ENCODE data around the gene NIM1K. TPM values are rescaled to one million over a fixed set of nuclear protein-coding genes. Genes with fewer than 3 reads are reported as not detected.

The NIM1K gene
- total and polyA plus RNA-seq, 2 of the 4 experiments (the other 2 are of a cell fraction): 0.54 to 0.68 TPM

DNA sequence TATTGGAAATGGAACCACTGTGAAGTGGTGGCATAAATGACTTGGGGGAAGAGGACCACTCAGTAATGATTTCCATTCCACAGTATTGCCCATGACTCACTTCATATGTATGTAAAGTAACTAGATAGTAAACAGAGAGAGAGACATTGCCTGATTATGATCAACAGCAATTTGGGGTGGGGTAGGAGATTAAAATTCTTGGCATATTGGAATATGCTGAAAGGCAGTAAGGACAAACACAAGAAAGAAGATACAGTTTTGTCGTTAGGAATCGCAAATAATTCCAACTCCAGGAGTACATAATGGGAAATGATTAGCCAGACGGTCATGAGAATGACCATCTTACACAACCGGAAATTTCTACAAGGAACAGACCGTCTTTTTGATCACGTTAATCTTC, 122.7 kb downstream of the NIM1K start:
- H3K4me1 ChIP-seq (ENCODE audit: control insufficient read depth, insufficient read depth, low read length): peaks cover 2% of the 10 kb centered on the region; the same call in 1 of the 2 replicates
- H3K18ac ChIP-seq (ENCODE audit: low read depth, low read length): no peak overlapping the region
- H3K23ac ChIP-seq (ENCODE audit: low read depth, low read length): no peak overlapping the region
- in situ Hi-C loops (cut with MboI; ENCODE audit: low sequenced_read_pairs) (loop anchor here (25.0 kb wide), 1 partner anchor 202 kb away; the partner anchor contains the start of gene ZNF131), dilution Hi-C loops (cut with HindIII; ENCODE audit: low sequenced_read_pairs, unreplicated experiment) (no loop called here), intact Hi-C loops (cut with micrococcal nuclease) (loop anchor here (5.0 kb wide), 2 partner anchors 168 to 322 kb away; partner anchors contain the start of gene TMEM267)
- no peak overlapping the region for H3K9ac ChIP-seq (ENCODE audit: low read depth, low read length)
- H3K27ac ChIP-seq (ENCODE audit: insufficient read depth, low read length): no peak overlapping the region
- H2AFZ ChIP-seq (replicated peaks; ENCODE audit: low read length, poor library complexity): no peak overlapping the region
- H2BK20ac ChIP-seq (ENCODE audit: low read depth, low read length): no peak overlapping the region
- no peak overlapping the region for H4K5ac ChIP-seq (ENCODE audit: low read depth, low read length)
- H2AK5ac ChIP-seq (ENCODE audit: low read depth, low read length): no peak overlapping the region
- CTCF ChIA-PET: no interaction called here
- H2AK9ac ChIP-seq (replicated peaks; ENCODE audit: low read depth, low read length, poor library complexity): no peak overlapping the region
- no peaks in the 10 kb centered on the region for H3K9me3 ChIP-seq (ENCODE audit: control insufficient read depth, insufficient read depth, low read length)
- POLR2A ChIA-PET (ENCODE audit: unreplicated experiment): no interaction called here
- H4K8ac ChIP-seq (ENCODE audit: low read depth in 2 of 2, low read length in 2 of 2): no peak overlapping the region
- H3K4ac ChIP-seq (ENCODE audit: low read depth, low read length): no peak overlapping the region
- H4K20me1 ChIP-seq (ENCODE audit: insufficient read depth, low read length): no peaks in the 10 kb centered on the region; the same call in 1 of the 2 replicates
- ATAC-seq (ENCODE audit: low read depth) (no peak), DNase-seq (no peak)
- H3K14ac ChIP-seq (replicated peaks; ENCODE audit: low read depth, low read length): no peak overlapping the region
- H3K79me1 ChIP-seq (ENCODE audit: low read depth in 1 of 2, low read length in 2 of 2): peaks cover 9 to 20% of the 10 kb centered on the region in 2 experiments
- no peak for TF ChIP-seq SMC3 (IDR thresholded peaks at IDR 0.05; ENCODE audit: low read depth, low read length)
- TF ChIP-seq BHLHE40 (IDR thresholded peaks at IDR 0.05; ENCODE audit: low read depth, low read length): no peak
- TF ChIP-seq, protein P1, sequence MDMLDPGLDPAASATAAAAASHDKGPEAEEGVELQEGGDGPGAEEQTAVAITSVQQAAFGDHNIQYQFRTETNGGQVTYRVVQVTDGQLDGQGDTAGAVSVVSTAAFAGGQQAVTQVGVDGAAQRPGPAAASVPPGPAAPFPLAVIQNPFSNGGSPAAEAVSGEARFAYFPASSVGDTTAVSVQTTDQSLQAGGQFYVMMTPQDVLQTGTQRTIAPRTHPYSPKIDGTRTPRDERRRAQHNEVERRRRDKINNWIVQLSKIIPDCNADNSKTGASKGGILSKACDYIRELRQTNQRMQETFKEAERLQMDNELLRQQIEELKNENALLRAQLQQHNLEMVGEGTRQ (IDR thresholded peaks at IDR 0.05; ENCODE audit: low read depth, low read length): no peak
- no peak for TF ChIP-seq CHD1 (IDR thresholded peaks at IDR 0.05; ENCODE audit: low read depth, low read length)
- TF ChIP-seq FOS (IDR thresholded peaks at IDR 0.05; ENCODE audit: low read depth, low read length): no peak
- no peak for TF ChIP-seq MXI1 (IDR thresholded peaks at IDR 0.05; ENCODE audit: borderline replicate concordance, low read depth, low read length)
- WGBS, 2 experiments (ENCODE audit: extremely low coverage in 2 of 2, insufficient read length in 1 of 2): 90% methylated on average over 2 of the region's 6 CpGs; no CpG with 5 or more reads in 1 of the 2 experiments
- no peak overlapping the region for H2BK5ac ChIP-seq (ENCODE audit: low read depth, low read length, poor library complexity, severe bottlenecking)
- no peak overlapping the region for H2BK120ac ChIP-seq (ENCODE audit: low read depth, low read length)
- H3K27me3 ChIP-seq (ENCODE audit: control insufficient read depth, insufficient read depth, low read length): no peaks in the 10 kb centered on the region
- no peak overlapping the region for H4K91ac ChIP-seq (ENCODE audit: insufficient read depth, low read depth, low read length)
- no TSS peak for BruUV-seq (replicated peaks)
- H3K9me1 ChIP-seq (ENCODE audit: insufficient read depth, low read length): peaks cover 5% of the 10 kb centered on the region
- no peak overlapping the region for H3K56ac ChIP-seq (ENCODE audit: extremely low read depth, insufficient read depth, low read length)
- no peak overlapping the region for H3K4me2 ChIP-seq (ENCODE audit: low read depth, low read length)
- H2BK15ac ChIP-seq (ENCODE audit: low read depth, low read length): no peak overlapping the region
- no peak overlapping the region for H3K4me3 ChIP-seq (ENCODE audit: insufficient read depth, low read depth, low read length)
- H3K36me3 ChIP-seq (ENCODE audit: control insufficient read depth, insufficient read depth, low read length): no peaks in the 10 kb centered on the region

All from IMR-90 (cell line).